GM12878 (cell line): ENCODE data around the gene PHPT1. TPM values are rescaled to one million over a fixed set of nuclear protein-coding genes. Genes with fewer than 3 reads are reported as not detected.

Experiments
- ATF7 ChIP-seq: fragments of 450-650 bp; IDR thresholded peaks from 2 replicates; pipeline ENCODE4 v1.6.1; 2016; ENCODE audit warnings: low read depth, mild to moderate bottlenecking
- CBX5 ChIP-seq: sonication (generic); IDR thresholded peaks from 2 replicates; pipeline ENCODE4 v1.6.1; 2016; ENCODE audit warnings: low read depth, moderate library complexity, mild to moderate bottlenecking, inconsistent platforms
- CTCF ChIP-seq, 3 experiments: IDR thresholded peaks in 2 of 3; conservative IDR thresholded peaks in 1 of 3; 2 replicates each; pipeline ENCODE4 v1.5.1; 2011; ENCODE audit warnings: low read depth in 3 of 3, low read length in 3 of 3, mild to moderate bottlenecking in 3 of 3, control low read depth in 2 of 3, moderate library complexity in 2 of 3, inconsistent platforms in 1 of 3, mixed read lengths in 1 of 3; ENCODE audit not compliant: control insufficient read depth in 2 of 3, insufficient read depth in 1 of 3; ENCODE audit errors: extremely low read depth in 1 of 3
- HCFC1 ChIP-seq: fragments of 150-350 bp; IDR thresholded peaks from 2 replicates; pipeline ENCODE4 v1.6.1; 2014; ENCODE audit warnings: low read length
- KDM1A ChIP-seq: fragments of 200-600 bp; sonication (generic); IDR thresholded peaks from 2 replicates; pipeline ENCODE4 v1.6.1; 2016; ENCODE audit warnings: borderline replicate concordance
- RUNX3 ChIP-seq: IDR thresholded peaks from 2 replicates; pipeline ENCODE4 v1.6.1; 2012; ENCODE audit warnings: low read length, inconsistent platforms
- SKIL ChIP-seq: fragments of 450-650 bp; IDR thresholded peaks from 2 replicates; pipeline ENCODE4 v1.6.1; 2017; ENCODE audit warnings: mild to moderate bottlenecking, low read depth, inconsistent platforms; ENCODE audit not compliant: poor library complexity, severe bottlenecking
- SMC3 ChIP-seq: IDR thresholded peaks from 2 replicates; pipeline ENCODE4 v1.6.1; 2011; ENCODE audit warnings: low read length, improper control_type of control experiment, borderline replicate concordance
- SUZ12 ChIP-seq: fragments of 200-600 bp; sonication (generic); IDR thresholded peaks from one replicate; pipeline ENCODE4 v1.6.1; 2018; ENCODE audit warnings: antibody characterized with exemption, mild to moderate bottlenecking; ENCODE audit not compliant: unreplicated experiment
- ZNF217 ChIP-seq: fragments of 450-650 bp; IDR thresholded peaks from 2 replicates; pipeline ENCODE4 v1.6.1; 2017; ENCODE audit warnings: antibody characterized with exemption, mild to moderate bottlenecking
- ZNF384 ChIP-seq: IDR thresholded peaks from 2 replicates; pipeline ENCODE4 v1.6.1; 2012; ENCODE audit warnings: low read depth, mild to moderate bottlenecking, low read length, improper control_type of control experiment, borderline replicate concordance
- ZNF687 ChIP-seq: fragments of 450-650 bp; IDR thresholded peaks from 2 replicates; pipeline ENCODE4 v1.6.1; 2017; ENCODE audit warnings: mild to moderate bottlenecking, moderate library complexity
- polyA plus RNA-seq, 11 experiments: library from polyadenylated mRNA; depleted of rRNA in 4 of 11; unstranded in 6 of 11; stranded (reverse) in 5 of 11; fragments of >200 nt; fragmentation: Nextera tagmentation in 4 of 11; fragmentation: Illumina TruSeq in 1 of 11; extraction: Ambion mirVana in 4 of 11; extraction: Trizol in 1 of 11; gene quantifications; 1 replicate in 1 of 11; 2 replicates in 10 of 11; pipeline versions ENCODE4 v1.2.1 to v1.2.3, GENCODE V29; 2011 to 2016; ENCODE audit warnings: inconsistent platforms in 2 of 11, missing spikeins in 2 of 11, low read depth in 1 of 11
- total RNA-seq, 4 experiments: library from RNA; depleted of rRNA in 3 of 4; stranded (reverse); fragments of >200 nt in 3 of 4; fragmentation: Illumina TruSeq in 1 of 4; extraction: Trizol in 1 of 4; gene quantifications; 2 replicates each; pipeline versions ENCODE4 v1.2.1 to v1.2.3, GENCODE V29; 2013 to 2021

Gene PHPT1
- total and polyA plus RNA-seq, 10 of the 15 experiments (the other 5 are each of a cell fraction or from before 2014, with no cell fraction given) = 56.2 to 323 (median 140) TPM

- TF ChIP-seq CBX5 (no peak), SMC3 (peak; percentile 24; the same call in 1 of the 2 replicates), ATF7 (no peak), RUNX3 (peak; percentile 66), ZNF687 (peak; percentile 35; the same call in 1 of the 2 replicates), KDM1A (no peak), SKIL (peak; percentile 24), ZNF384 (no peak), ZNF217 (no peak), HCFC1 (no peak), SUZ12 (no peak), CTCF (IDR thresholded peaks at IDR 0.05 in 2 of 3, conservative IDR thresholded peaks at IDR 0.05 in 1 of 3; ENCODE audit: control insufficient read depth in 2 of 3, extremely low read depth in 1 of 3, insufficient read depth in 1 of 3, low read depth in 3 of 3, low read length in 3 of 3) (peak; percentile 3 to 43 (median 37); a peak in 3 of 6 replicates)
These were observed 50.0 kb downstream of the PHPT1 start (continued) for GRCh38 chr9:136899196-136899595.
